ENCODE results near the gene PTPRR.

PTPRR gene

DNA sequence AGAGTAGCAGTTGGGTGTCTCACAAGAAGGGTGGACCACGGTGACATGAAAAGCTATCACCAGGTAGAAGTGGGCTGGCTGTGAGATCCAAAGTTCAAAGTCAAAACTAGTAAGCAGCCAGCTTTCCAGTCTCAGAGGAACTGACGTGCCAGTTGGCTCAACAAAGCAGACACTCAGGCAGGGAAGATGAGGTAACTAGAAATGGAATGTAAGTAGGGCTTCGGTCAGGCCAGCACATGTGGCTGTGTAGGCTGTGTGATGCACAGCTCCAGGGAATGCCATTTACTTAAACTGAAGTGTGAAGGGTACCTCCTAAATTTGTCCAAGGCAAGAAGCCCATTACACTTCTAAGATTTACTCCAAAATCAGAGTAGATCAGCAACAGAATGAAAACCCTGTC, 43.6 kb downstream of the PTPRR start:
- no peaks in the 10 kb centered on the region for H3K4me1 ChIP-seq (ENCODE audit: control insufficient read depth, insufficient read depth, low read length)
- WGBS (ENCODE audit: insufficient coverage, insufficient read length) = no CpG with 5 or more reads among the region's 3 CpGs
- no peak for DNase-seq (ENCODE audit: low read depth, low spot score)
- no peak overlapping the region for H3K27ac ChIP-seq (ENCODE audit: low read length)
- H3K27me3 ChIP-seq (ENCODE audit: control insufficient read depth, insufficient read depth, low read length) = no peaks in the 10 kb centered on the region
- H3K4me3 ChIP-seq (ENCODE audit: low read length) = no peak overlapping the region
- H3K9me3 ChIP-seq (ENCODE audit: control insufficient read depth, insufficient read depth, low read length) = no peaks in the 10 kb centered on the region
- H3K36me3 ChIP-seq (ENCODE audit: control insufficient read depth, insufficient read depth, low read length) = no peaks in the 10 kb centered on the region

- Histone ChIP-seq H3K27me3 (ENCODE audit: control insufficient read depth, insufficient read depth, low read length) (no peaks in the 10 kb centered on the region), H3K36me3 (ENCODE audit: control insufficient read depth, insufficient read depth, low read length) (no peaks in the 10 kb centered on the region), H3K4me3 (ENCODE audit: low read length) (no peak overlapping the region), H3K27ac (ENCODE audit: low read length) (no peak overlapping the region), H3K4me1 (ENCODE audit: control insufficient read depth, insufficient read depth, low read length) (no peaks in the 10 kb centered on the region), H3K9me3 (ENCODE audit: control insufficient read depth, insufficient read depth, low read length) (no peaks in the 10 kb centered on the region)
- no peak for DNase-seq (ENCODE audit: low read depth, low spot score)
These were observed 44.9 kb downstream of the PTPRR start for GRCh38 chr12:70875628-70876027.

DNA sequence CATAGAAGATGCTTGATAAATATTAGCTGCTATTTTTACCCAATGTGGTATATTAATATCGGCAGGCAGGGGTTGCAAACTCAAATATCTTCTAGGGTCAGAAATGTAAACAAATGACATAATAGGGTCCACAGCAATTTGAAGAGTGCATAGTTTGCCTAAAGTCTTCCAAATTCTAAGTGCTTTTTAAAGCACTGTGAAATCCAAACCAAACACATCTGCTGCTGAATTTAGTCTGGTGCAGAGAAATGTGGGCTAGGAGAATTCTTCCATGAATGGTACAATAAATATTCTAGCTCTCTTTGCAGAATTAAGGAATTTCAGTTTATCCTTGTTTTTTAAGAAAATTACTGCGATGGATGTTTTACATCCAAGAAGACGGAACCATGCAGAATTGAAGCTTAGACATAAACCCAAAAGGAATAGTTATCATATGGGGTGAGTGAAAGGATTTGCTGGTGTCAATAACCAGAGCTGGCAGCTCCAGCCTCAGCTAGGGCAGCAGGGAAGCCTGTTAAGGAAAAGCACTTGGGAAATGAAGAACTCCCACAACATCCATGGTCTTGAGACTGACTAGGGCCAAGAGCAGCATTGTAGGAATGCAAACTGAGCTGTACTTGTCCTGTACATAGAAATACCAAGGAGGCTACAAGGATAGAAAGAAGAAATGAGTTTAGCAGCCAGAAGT, 65.5 kb downstream of the PTPRR start:
- H3K27ac ChIP-seq (ENCODE audit: low read length) = no peak overlapping the region
- no peak for DNase-seq (ENCODE audit: low read depth, low spot score)
- H3K4me1 ChIP-seq (ENCODE audit: control insufficient read depth, insufficient read depth, low read length) = 0 out of 2 replicates have a peak, but pooled peaks cover 2% of the 10 kb centered on the region
- no peak overlapping the region for H3K4me3 ChIP-seq (ENCODE audit: low read length)
- peaks cover 1% of the 10 kb centered on the region; the same call in 1 of the 2 replicates for H3K27me3 ChIP-seq (ENCODE audit: control insufficient read depth, insufficient read depth, low read length)
- no peaks in the 10 kb centered on the region for H3K9me3 ChIP-seq (ENCODE audit: control insufficient read depth, insufficient read depth, low read length)
- no peaks in the 10 kb centered on the region for H3K36me3 ChIP-seq (ENCODE audit: control insufficient read depth, insufficient read depth, low read length)
- WGBS (ENCODE audit: insufficient coverage, insufficient read length) = no CpG with 5 or more reads among the region's 3 CpGs

DNA sequence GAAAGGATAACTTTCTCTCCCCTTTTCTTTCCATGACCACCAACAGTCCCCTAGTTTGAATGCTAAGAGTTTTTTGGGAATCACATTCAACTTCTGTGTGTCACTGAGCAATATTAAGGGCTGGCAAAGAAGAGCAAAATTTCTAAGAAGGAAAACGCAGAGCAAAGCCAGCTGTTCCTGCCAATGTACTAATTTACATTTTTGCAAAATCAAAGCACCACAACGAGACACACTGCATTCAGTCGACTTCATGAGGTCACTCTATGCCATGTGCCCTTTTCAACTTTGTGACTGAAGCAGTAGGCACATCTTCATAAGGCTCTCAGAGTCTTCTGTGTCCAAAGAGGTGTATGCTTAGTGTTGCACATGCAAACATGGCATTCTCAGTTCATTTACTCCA, 66.4 kb downstream of the PTPRR start:
- H3K9me3 ChIP-seq (ENCODE audit: control insufficient read depth, insufficient read depth, low read length) = no peaks in the 10 kb centered on the region
- H3K27ac ChIP-seq (ENCODE audit: low read length) = no peak overlapping the region
- no CpG with 5 or more reads among the region's 3 CpGs for WGBS (ENCODE audit: insufficient coverage, insufficient read length)
- peaks cover 1% of the 10 kb centered on the region; the same call in 1 of the 2 replicates for H3K27me3 ChIP-seq (ENCODE audit: control insufficient read depth, insufficient read depth, low read length)
- 0 out of 2 replicates have a peak, but pooled peaks cover 2% of the 10 kb centered on the region for H3K4me1 ChIP-seq (ENCODE audit: control insufficient read depth, insufficient read depth, low read length)
- H3K4me3 ChIP-seq (ENCODE audit: low read length) = no peak overlapping the region
- H3K36me3 ChIP-seq (ENCODE audit: control insufficient read depth, insufficient read depth, low read length) = no peaks in the 10 kb centered on the region
- DNase-seq (ENCODE audit: low read depth, low spot score) = no peak

DNA sequence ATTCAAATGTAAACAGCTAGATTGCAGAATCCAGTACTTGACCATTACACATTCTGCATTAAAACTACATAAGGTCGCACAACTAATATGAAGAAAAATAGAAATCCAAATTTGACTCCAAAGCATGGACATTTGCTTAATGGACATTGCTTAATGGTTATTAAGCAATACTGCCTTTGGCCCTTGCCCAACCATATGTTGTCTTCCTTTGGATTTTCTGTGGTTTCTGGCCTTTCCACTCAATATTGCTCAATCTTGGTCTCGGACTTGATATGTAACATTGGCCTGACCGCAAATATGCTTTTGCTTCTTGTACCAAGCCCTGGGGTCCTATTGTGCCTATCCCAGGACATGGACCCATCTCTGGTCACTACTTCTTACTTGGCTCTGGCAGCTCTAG, 67.2 kb downstream of the PTPRR start:
- Histone ChIP-seq H3K9me3 (ENCODE audit: control insufficient read depth, insufficient read depth, low read length) (no peaks in the 10 kb centered on the region), H3K36me3 (ENCODE audit: control insufficient read depth, insufficient read depth, low read length) (no peaks in the 10 kb centered on the region), H3K4me1 (ENCODE audit: control insufficient read depth, insufficient read depth, low read length) (0 out of 2 replicates have a peak, but pooled peaks cover 2% of the 10 kb centered on the region), H3K27ac (ENCODE audit: low read length) (no peak overlapping the region), H3K4me3 (ENCODE audit: low read length) (no peak overlapping the region), H3K27me3 (ENCODE audit: control insufficient read depth, insufficient read depth, low read length) (0 out of 2 replicates have a peak, but pooled peaks cover 1% of the 10 kb centered on the region)
- no CpG with 5 or more reads among the region's 3 CpGs for WGBS (ENCODE audit: insufficient coverage, insufficient read length)
- DNase-seq (ENCODE audit: low read depth, low spot score) = no peak

DNA sequence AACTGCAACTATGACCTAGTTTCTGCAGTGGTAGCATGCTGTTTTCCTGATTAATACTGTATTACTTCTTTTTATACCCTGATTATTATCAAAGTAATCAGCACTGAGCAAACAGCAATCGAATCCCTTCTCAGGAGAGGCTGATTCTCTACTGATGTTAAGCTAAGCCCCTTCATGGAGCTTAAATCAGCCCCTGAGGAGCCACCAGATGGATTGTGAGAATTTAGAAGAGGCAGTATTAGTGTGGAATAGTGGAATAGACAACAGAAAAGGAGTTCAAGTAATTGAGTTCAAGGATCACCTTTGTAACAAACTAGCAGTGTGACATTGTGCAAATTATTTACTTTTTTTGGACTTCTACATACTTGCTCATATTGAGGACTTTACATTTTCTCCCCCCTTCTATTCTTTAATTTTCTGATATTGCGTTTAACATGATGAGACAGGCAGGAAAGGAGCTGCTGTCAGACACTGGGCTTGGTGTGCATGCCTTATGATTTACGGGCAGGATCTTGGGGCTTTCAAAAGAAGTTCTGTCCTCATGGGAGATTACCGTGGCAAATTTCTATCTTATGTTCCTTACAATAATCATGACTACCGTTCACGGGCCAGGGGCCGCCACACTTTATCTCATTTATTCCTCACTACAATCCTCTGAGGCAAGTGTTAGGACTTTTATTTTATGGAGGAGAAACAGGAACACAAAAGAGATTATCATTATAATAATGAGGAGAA, 68.0 kb downstream of the PTPRR start:
- WGBS (ENCODE audit: insufficient coverage, insufficient read length) = no CpG with 5 or more reads among the region's 7 CpGs

GRCh38 chr12:70849265-70849960, 71.1 kb downstream of the PTPRR start:
- WGBS (ENCODE audit: insufficient coverage, insufficient read length) = no CpG with 5 or more reads among the region's 3 CpGs
- Histone ChIP-seq H3K27me3 (ENCODE audit: control insufficient read depth, insufficient read depth, low read length) (no peaks in the 10 kb centered on the region), H3K9me3 (ENCODE audit: control insufficient read depth, insufficient read depth, low read length) (no peaks in the 10 kb centered on the region), H3K27ac (ENCODE audit: low read length) (no peak overlapping the region), H3K4me3 (ENCODE audit: low read length) (no peak overlapping the region), H3K4me1 (ENCODE audit: control insufficient read depth, insufficient read depth, low read length) (no peaks in the 10 kb centered on the region), H3K36me3 (ENCODE audit: control insufficient read depth, insufficient read depth, low read length) (no peaks in the 10 kb centered on the region)
- no peak for DNase-seq (ENCODE audit: low read depth, low spot score)

More for the DNA sequence above, 68.0 kb downstream of the PTPRR start:
- no peaks in the 10 kb centered on the region for H3K9me3 ChIP-seq (ENCODE audit: control insufficient read depth, insufficient read depth, low read length)
- 0 out of 2 replicates have a peak, but pooled peaks cover 2% of the 10 kb centered on the region for H3K4me1 ChIP-seq (ENCODE audit: control insufficient read depth, insufficient read depth, low read length)
- H3K36me3 ChIP-seq (ENCODE audit: control insufficient read depth, insufficient read depth, low read length) = no peaks in the 10 kb centered on the region
- H3K27me3 ChIP-seq (ENCODE audit: control insufficient read depth, insufficient read depth, low read length) = 0 out of 2 replicates have a peak, but pooled peaks cover 1% of the 10 kb centered on the region
- no peak for DNase-seq (ENCODE audit: low read depth, low spot score)
- no peak overlapping the region for H3K27ac ChIP-seq (ENCODE audit: low read length)
- H3K4me3 ChIP-seq (ENCODE audit: low read length) = no peak overlapping the region

DNA sequence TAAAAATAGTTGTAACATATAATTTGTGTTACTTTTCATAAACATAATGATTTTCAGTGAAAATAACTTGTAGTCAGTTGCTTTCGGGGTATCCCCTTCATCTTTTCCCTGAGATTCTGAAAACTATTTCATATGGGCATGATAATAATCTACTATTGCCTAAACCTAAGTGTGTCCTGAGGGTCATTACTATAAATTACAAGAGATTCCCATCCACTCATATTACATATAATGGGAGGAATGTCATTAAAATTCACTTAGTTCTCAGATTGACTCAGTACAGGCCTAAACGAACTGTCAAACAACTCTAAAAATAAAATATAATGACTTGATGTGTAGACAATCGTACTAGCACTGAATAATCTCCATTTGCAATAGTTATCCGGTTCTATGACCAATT, 72.7 kb downstream of the PTPRR start:
- H3K4me1 ChIP-seq (ENCODE audit: control insufficient read depth, insufficient read depth, low read length) = no peaks in the 10 kb centered on the region
- WGBS (ENCODE audit: insufficient coverage, insufficient read length) = no CpG with 5 or more reads among the region's 4 CpGs
- H3K9me3 ChIP-seq (ENCODE audit: control insufficient read depth, insufficient read depth, low read length) = no peaks in the 10 kb centered on the region
- H3K36me3 ChIP-seq (ENCODE audit: control insufficient read depth, insufficient read depth, low read length) = no peaks in the 10 kb centered on the region
- H3K27ac ChIP-seq (ENCODE audit: low read length) = no peak overlapping the region
- no peak overlapping the region for H3K4me3 ChIP-seq (ENCODE audit: low read length)
- H3K27me3 ChIP-seq (ENCODE audit: control insufficient read depth, insufficient read depth, low read length) = no peaks in the 10 kb centered on the region
- DNase-seq (ENCODE audit: low read depth, low spot score) = no peak

DNA sequence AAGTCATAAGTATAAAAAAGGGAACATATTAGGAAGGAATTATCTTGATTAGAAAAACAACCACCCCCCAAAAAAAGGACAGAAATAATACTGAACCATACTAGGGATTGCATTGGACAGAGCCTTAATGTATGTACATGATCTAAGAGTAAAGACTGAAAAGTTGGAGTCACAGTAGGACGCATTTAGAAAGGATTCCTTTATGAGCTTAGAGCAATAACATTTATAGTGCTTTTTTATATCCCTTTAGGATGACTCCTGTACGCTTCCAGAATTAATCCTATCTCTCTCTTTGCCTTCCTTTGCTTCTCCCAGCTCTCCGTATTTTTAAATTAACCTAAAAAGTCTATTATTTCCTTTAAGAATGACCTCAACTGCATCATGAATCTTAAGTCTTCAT, 75.3 kb downstream of the PTPRR start:
- H3K9me3 ChIP-seq (ENCODE audit: control insufficient read depth, insufficient read depth, low read length) = no peaks in the 10 kb centered on the region
- H3K36me3 ChIP-seq (ENCODE audit: control insufficient read depth, insufficient read depth, low read length) = no peaks in the 10 kb centered on the region
- H3K27ac ChIP-seq (ENCODE audit: low read length) = no peak overlapping the region
- WGBS (ENCODE audit: insufficient coverage, insufficient read length) = no CpG with 5 or more reads among the region's 3 CpGs
- no peak for DNase-seq (ENCODE audit: low read depth, low spot score)
- no peak overlapping the region for H3K4me3 ChIP-seq (ENCODE audit: low read length)
- H3K4me1 ChIP-seq (ENCODE audit: control insufficient read depth, insufficient read depth, low read length) = no peaks in the 10 kb centered on the region
- no peaks in the 10 kb centered on the region for H3K27me3 ChIP-seq (ENCODE audit: control insufficient read depth, insufficient read depth, low read length)

- Histone ChIP-seq H3K27ac (ENCODE audit: low read length) (no peak overlapping the region), H3K27me3 (ENCODE audit: control insufficient read depth, insufficient read depth, low read length) (no peaks in the 10 kb centered on the region), H3K4me3 (ENCODE audit: low read length) (no peak overlapping the region), H3K36me3 (ENCODE audit: control insufficient read depth, insufficient read depth, low read length) (no peaks in the 10 kb centered on the region), H3K4me1 (ENCODE audit: control insufficient read depth, insufficient read depth, low read length) (no peaks in the 10 kb centered on the region), H3K9me3 (ENCODE audit: control insufficient read depth, insufficient read depth, low read length) (no peaks in the 10 kb centered on the region)
- DNase-seq (ENCODE audit: low read depth, low spot score) = no peak
- WGBS (ENCODE audit: insufficient coverage, insufficient read length) = no CpG with 5 or more reads among the region's 3 CpGs
These were observed 77.2 kb downstream of the PTPRR start for GRCh38 chr12:70843363-70843762.

Data from iPS DF 6.9 (cell line).